ENCODE data around the gene STARD3. TPM values are rescaled to one million over a fixed set of nuclear protein-coding genes. Genes with fewer than 3 reads are reported as not detected.

Gene STARD3
- total and polyA plus RNA-seq, 12 donors: 14.2 to 46.1 (median 19.9) TPM

GRCh38 chr17:39627712-39628516, 9.0 kb upstream of the STARD3 start:
- WGBS, 2 donors: 50 to 53% methylated on average over 16 of the region's 16 CpGs
- Histone ChIP-seq H3K27me3 (peaks cover 17 to 64% (median 54%) of the 10 kb centered on the region in 7 donors), H3K36me3 (no peaks in the 10 kb centered on the region), H3K9me3 (no peaks in the 10 kb centered on the region), H3K4me3 (no peak overlapping the region), H3K27ac (no peak overlapping the region), H3K4me1 (peaks cover 0 to 25% (median 11%) of the 10 kb centered on the region in 9 donors)
- DNase-seq (no peak), ATAC-seq (no peak)
- intact Hi-C loops (cut with DNase I): loop anchor here in 1 of 10 donors (10.0 kb wide), 1 partner anchor 47 kb away; no protein-coding TSS in a partner anchor
- no peak for TF ChIP-seq CTCF (IDR thresholded peaks at IDR 0.05)

GRCh38 chr17:39628655-39629493, 8.1 kb upstream of the STARD3 start:
- WGBS, 2 donors: 65 to 66% methylated on average over 10 of the region's 10 CpGs
- Histone ChIP-seq H3K4me1 (peaks cover 0 to 16% (median 9%) of the 10 kb centered on the region in 9 donors), H3K9me3 (no peaks in the 10 kb centered on the region), H3K27me3 (peaks cover 17 to 64% (median 49%) of the 10 kb centered on the region in 7 donors), H3K27ac (no peak overlapping the region), H3K36me3 (no peaks in the 10 kb centered on the region), H3K4me3 (no peak overlapping the region)
- TF ChIP-seq CTCF (IDR thresholded peaks at IDR 0.05): no peak
- ATAC-seq: no peak
- DNase-seq: no peak
- intact Hi-C loops (cut with DNase I): loop anchor here in 1 of 10 donors (10.0 kb wide), 1 partner anchor 46 kb away; no protein-coding TSS in a partner anchor

- Histone ChIP-seq H3K4me1 (peaks cover 0 to 21% (median 9%) of the 10 kb centered on the region in 9 donors), H3K27me3 (peaks cover 17 to 63% (median 45%) of the 10 kb centered on the region in 7 donors), H3K9me3 (no peaks in the 10 kb centered on the region), H3K27ac (no peak overlapping the region), H3K36me3 (no peaks in the 10 kb centered on the region), H3K4me3 (no peak overlapping the region)
- TF ChIP-seq CTCF (IDR thresholded peaks at IDR 0.05): no peak
- intact Hi-C loops (cut with DNase I): loop anchor here in 1 of 10 donors (10.0 kb wide), 1 partner anchor 45 kb away; no protein-coding TSS in a partner anchor
- DNase-seq: no peak
- ATAC-seq: no peak
- 62 to 84% methylated on average over 3 of the region's 3 CpGs for WGBS, 2 donors
Observed at GRCh38 chr17:39629494-39629880, 7.5 kb upstream of the STARD3 start.

- H3K9me3 ChIP-seq: no peaks in the 10 kb centered on the region
- ATAC-seq: no peak
- H3K4me3 ChIP-seq: no peak overlapping the region
- peaks cover 0 to 23% (median 9%) of the 10 kb centered on the region in 9 donors for H3K4me1 ChIP-seq
- no peak for DNase-seq
- TF ChIP-seq CTCF (IDR thresholded peaks at IDR 0.05): no peak
- 78 to 79% methylated on average over 12 of the region's 12 CpGs for WGBS, 2 donors
- peaks cover 17 to 58% (median 41%) of the 10 kb centered on the region in 7 donors for H3K27me3 ChIP-seq
- no peak overlapping the region for H3K27ac ChIP-seq
- H3K36me3 ChIP-seq: no peaks in the 10 kb centered on the region
- intact Hi-C loops (cut with DNase I): loop anchor here in 4 of 10 donors (5.0 to 10.0 kb wide), 3 partner anchors 42 to 117 kb away; no protein-coding TSS in a partner anchor
Observed at GRCh38 chr17:39629898-39630297, 7.0 kb upstream of the STARD3 start.

Data from heart right ventricle (tissue), 16 donors.